ENCODE measurements around the gene ARAP2.

DNA sequence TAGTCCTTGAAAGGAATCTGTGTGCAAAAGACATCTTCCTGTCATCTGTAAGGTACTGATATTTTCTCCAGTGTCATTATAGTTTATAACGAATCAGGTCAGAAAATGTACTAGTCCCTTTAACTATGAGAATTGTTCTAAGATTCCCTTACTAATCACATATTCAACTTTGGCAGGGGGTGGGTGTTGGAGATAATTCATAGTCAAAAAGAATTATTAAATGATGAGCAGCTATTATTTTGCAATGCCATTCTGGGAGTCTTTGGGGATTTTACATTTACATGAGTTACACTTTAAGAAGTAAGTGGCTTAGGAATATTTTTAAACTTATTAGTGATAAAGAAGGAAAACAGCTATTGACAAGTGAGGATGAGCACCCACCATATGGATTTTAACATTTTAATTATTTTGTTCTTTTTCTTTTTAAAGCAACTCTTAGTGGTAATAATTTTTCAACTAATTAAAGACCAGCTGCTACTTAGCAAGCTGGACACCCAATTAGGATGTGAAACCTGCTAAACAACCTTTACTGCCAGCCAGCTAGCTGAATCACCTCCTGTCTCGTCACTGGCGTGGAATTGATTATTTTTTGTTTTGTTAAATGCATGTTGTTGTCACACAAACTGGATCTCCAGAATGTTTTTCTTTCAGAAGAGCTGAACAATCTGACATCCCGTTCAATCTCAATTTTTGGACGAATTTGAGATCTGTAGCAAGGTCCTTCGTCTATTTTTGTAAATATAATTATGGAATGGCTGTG, 219.2 kb downstream of the ARAP2 start:
- TF ChIP-seq, protein P1, sequence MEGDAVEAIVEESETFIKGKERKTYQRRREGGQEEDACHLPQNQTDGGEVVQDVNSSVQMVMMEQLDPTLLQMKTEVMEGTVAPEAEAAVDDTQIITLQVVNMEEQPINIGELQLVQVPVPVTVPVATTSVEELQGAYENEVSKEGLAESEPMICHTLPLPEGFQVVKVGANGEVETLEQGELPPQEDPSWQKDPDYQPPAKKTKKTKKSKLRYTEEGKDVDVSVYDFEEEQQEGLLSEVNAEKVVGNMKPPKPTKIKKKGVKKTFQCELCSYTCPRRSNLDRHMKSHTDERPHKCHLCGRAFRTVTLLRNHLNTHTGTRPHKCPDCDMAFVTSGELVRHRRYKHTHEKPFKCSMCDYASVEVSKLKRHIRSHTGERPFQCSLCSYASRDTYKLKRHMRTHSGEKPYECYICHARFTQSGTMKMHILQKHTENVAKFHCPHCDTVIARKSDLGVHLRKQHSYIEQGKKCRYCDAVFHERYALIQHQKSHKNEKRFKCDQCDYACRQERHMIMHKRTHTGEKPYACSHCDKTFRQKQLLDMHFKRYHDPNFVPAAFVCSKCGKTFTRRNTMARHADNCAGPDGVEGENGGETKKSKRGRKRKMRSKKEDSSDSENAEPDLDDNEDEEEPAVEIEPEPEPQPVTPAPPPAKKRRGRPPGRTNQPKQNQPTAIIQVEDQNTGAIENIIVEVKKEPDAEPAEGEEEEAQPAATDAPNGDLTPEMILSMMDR (conservative IDR thresholded peaks at IDR 0.05; ENCODE audit: low read depth in 2 of 2) = no peak
- TF ChIP-seq EZH2phosphoT487 (IDR thresholded peaks at IDR 0.05; ENCODE audit: unreplicated experiment) (no peak), EZH2 (IDR thresholded peaks at IDR 0.05; ENCODE audit: low read depth, unreplicated experiment) (no peak), POLR2AphosphoS5 (IDR thresholded peaks at IDR 0.05; ENCODE audit: low read depth) (no peak)
- TF ChIP-seq, protein P2, sequence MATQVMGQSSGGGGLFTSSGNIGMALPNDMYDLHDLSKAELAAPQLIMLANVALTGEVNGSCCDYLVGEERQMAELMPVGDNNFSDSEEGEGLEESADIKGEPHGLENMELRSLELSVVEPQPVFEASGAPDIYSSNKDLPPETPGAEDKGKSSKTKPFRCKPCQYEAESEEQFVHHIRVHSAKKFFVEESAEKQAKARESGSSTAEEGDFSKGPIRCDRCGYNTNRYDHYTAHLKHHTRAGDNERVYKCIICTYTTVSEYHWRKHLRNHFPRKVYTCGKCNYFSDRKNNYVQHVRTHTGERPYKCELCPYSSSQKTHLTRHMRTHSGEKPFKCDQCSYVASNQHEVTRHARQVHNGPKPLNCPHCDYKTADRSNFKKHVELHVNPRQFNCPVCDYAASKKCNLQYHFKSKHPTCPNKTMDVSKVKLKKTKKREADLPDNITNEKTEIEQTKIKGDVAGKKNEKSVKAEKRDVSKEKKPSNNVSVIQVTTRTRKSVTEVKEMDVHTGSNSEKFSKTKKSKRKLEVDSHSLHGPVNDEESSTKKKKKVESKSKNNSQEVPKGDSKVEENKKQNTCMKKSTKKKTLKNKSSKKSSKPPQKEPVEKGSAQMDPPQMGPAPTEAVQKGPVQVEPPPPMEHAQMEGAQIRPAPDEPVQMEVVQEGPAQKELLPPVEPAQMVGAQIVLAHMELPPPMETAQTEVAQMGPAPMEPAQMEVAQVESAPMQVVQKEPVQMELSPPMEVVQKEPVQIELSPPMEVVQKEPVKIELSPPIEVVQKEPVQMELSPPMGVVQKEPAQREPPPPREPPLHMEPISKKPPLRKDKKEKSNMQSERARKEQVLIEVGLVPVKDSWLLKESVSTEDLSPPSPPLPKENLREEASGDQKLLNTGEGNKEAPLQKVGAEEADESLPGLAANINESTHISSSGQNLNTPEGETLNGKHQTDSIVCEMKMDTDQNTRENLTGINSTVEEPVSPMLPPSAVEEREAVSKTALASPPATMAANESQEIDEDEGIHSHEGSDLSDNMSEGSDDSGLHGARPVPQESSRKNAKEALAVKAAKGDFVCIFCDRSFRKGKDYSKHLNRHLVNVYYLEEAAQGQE (IDR thresholded peaks at IDR 0.05; ENCODE audit: unreplicated experiment) = no peak

All from GM23338 (cell line).